Erythroblast (primary cell): ENCODE results near the gene SPATC1L.

Source experiments
- GATA1 ChIP-seq: IDR thresholded peaks from 2 replicates; pipeline ENCODE4 v1.6.1; 2011; ENCODE audit warnings: low read depth, mild to moderate bottlenecking, control low read depth, low read length, moderate library complexity
- POLR2A ChIP-seq: IDR thresholded peaks from 2 replicates; pipeline ENCODE4 v1.6.1; 2011; ENCODE audit warnings: mild to moderate bottlenecking, low read length

DNA sequence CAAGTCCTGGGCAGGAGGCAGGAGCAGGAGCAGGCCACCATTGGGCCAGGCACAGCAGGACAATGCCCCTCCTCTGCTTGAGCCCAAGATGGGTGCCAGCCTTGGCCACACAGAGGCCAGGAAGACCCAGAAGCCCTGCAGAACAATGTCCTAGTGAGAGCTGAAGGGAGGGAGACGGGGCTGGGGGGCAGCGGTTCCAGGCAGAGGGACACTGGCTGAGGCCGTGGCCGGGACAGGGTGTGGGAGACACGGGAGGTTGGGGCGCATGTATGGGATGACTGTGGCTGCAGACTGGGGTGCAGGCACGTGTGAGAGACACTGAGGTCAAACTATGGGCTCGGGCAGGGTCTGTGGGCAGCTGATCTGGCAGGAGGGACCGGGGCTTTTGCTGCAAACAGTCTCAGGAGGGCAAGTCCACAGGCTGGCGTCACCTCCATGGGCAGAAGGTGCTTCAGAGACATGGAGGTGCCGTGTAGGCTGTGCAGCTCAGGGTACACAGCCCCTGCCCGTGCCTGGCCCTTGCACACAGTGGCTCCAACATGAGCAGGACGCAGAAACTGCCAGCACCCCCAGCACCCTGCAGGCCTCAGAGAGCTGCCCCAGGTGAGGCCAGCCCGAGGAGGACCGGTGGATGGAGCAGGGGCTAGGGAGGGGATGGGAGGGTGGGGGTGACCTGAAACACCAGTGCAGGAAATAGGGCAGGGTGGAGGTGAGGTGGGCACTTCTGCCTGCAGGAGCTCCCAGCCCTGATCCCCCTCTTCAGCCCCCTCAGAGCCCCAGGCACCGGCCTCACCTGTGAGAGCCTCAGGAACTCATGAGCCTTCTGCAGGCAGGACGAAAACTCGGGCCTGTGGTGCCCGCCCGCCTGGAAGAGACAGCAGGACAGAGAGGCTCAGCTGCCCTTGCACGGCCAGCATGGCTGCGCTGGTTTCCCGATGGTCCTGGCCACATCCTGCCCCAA is 24.8 kb upstream of the SPATC1L start:
- no peak for TF ChIP-seq POLR2A
- TF ChIP-seq GATA1, result no peak
